ENCODE data around the gene PLPPR3. TPM values are rescaled to one million over a fixed set of nuclear protein-coding genes. Genes with fewer than 3 reads are reported as not detected.

PLPPR3 gene
- total and polyA plus RNA-seq, 10 of the 15 experiments (the other 5 are each of a cell fraction or from before 2014, with no cell fraction given), result 0.07 TPM; not detected in 9

- Histone ChIP-seq H3K9me3 (replicated peaks; ENCODE audit: control insufficient read depth, insufficient read depth, low read length) (no peaks in the 10 kb centered on the region), H3K79me2 (ENCODE audit: control insufficient read depth, insufficient read depth, low read length) (no peaks in the 10 kb centered on the region), H2AFZ (ENCODE audit: control insufficient read depth, low read depth, low read length) (no peak overlapping the region), H4K20me1 (ENCODE audit: control insufficient read depth, insufficient read depth) (no peaks in the 10 kb centered on the region), H3K27me3 (replicated peaks in 1 of 2; ENCODE audit: control insufficient read depth in 2 of 2, insufficient read depth in 2 of 2, low read length in 1 of 2) (no peaks in the 10 kb centered on the region), H3K27ac (ENCODE audit: control insufficient read depth, insufficient read depth) (no peak overlapping the region), H3K36me3 (ENCODE audit: control insufficient read depth in 2 of 2, insufficient read depth in 2 of 2, low read length in 1 of 2) (no peaks in the 10 kb centered on the region), H3K9ac (ENCODE audit: control insufficient read depth, insufficient read depth, low read length) (no peak overlapping the region), H3K4me2 (ENCODE audit: control insufficient read depth, insufficient read depth) (no peak overlapping the region), H3K4me3 (no peak overlapping the region), H3K4me1 (ENCODE audit: control insufficient read depth, insufficient read depth, low read length) (no peaks in the 10 kb centered on the region)
- in situ Hi-C loops (cut with MboI), result no loop called here
- BruUV-seq (replicated peaks), result no TSS peak
- CTCF ChIA-PET, result no interaction called here
- WGBS (ENCODE audit: insufficient coverage, insufficient replicate concordance, low lambda C conversion rate, missing lambda C conversion rate), result 58% methylated on average over 30 of the region's 30 CpGs
- ATAC-seq, result no peak
- no peak for DNase-seq (ENCODE audit: low read depth, low spot score)
- SMC1A ChIA-PET (ENCODE audit: uncharacterized antibody, unreplicated experiment), result no interaction called here
- RAD21 ChIA-PET (ENCODE audit: unreplicated experiment), result no interaction called here
- POLR2A ChIA-PET, result interaction anchor here (0.6 to 0.7 kb wide), 2 partner anchors 9 to 141 kb away, joined by 4 to 5 read pairs; no protein-coding TSS in a partner anchor
- TF ChIP-seq MXI1 (IDR thresholded peaks at IDR 0.05; ENCODE audit: low read depth, low read length) (no peak), EGR1 (IDR thresholded peaks at IDR 0.05; ENCODE audit: borderline replicate concordance in 1 of 2, low read depth in 2 of 2, low read length in 2 of 2) (no peak), HSF1 (IDR thresholded peaks at IDR 0.05; ENCODE audit: low read depth, low read length) (no peak)
- intact Hi-C loops (cut with micrococcal nuclease; ENCODE audit: unreplicated experiment), result no loop called here
- FAIRE-seq, result no peak
Measured at GRCh38 chr19:782878-783668, 38.7 kb downstream of the PLPPR3 start.

GRCh38 chr19:782185-782877, 39.4 kb downstream of the PLPPR3 start:
- intact Hi-C loops (cut with micrococcal nuclease; ENCODE audit: unreplicated experiment), result no loop called here
- in situ Hi-C loops (cut with MboI), result no loop called here
- no TSS peak for BruUV-seq (replicated peaks)
- Histone ChIP-seq H3K4me3 (no peak overlapping the region), H3K36me3 (ENCODE audit: control insufficient read depth in 2 of 2, insufficient read depth in 2 of 2, low read length in 1 of 2) (no peaks in the 10 kb centered on the region), H3K27me3 (replicated peaks in 1 of 2; ENCODE audit: control insufficient read depth in 2 of 2, insufficient read depth in 2 of 2, low read length in 1 of 2) (no peaks in the 10 kb centered on the region), H3K9ac (ENCODE audit: control insufficient read depth, insufficient read depth, low read length) (no peak overlapping the region), H3K9me3 (replicated peaks; ENCODE audit: control insufficient read depth, insufficient read depth, low read length) (no peaks in the 10 kb centered on the region), H2AFZ (ENCODE audit: control insufficient read depth, low read depth, low read length) (no peak overlapping the region), H3K4me1 (ENCODE audit: control insufficient read depth, insufficient read depth, low read length) (no peaks in the 10 kb centered on the region), H4K20me1 (ENCODE audit: control insufficient read depth, insufficient read depth) (no peaks in the 10 kb centered on the region), H3K79me2 (ENCODE audit: control insufficient read depth, insufficient read depth, low read length) (no peaks in the 10 kb centered on the region), H3K27ac (ENCODE audit: control insufficient read depth, insufficient read depth) (no peak overlapping the region), H3K4me2 (ENCODE audit: control insufficient read depth, insufficient read depth) (no peak overlapping the region)
- ATAC-seq, result no peak
- ChIA-PET RAD21 (ENCODE audit: unreplicated experiment) (no interaction called here), SMC1A (ENCODE audit: uncharacterized antibody, unreplicated experiment) (no interaction called here), POLR2A (no interaction called here), CTCF (no interaction called here)
- no peak for FAIRE-seq
- TF ChIP-seq TBL1XR1 (IDR thresholded peaks at IDR 0.05; ENCODE audit: low read depth, low read length) (no peak), CBFB (IDR thresholded peaks at IDR 0.05; ENCODE audit: low read depth) (no peak), PAX8 (IDR thresholded peaks at IDR 0.05) (no peak)
- WGBS (ENCODE audit: insufficient coverage, insufficient replicate concordance, low lambda C conversion rate, missing lambda C conversion rate), result 40% methylated on average over 29 of the region's 29 CpGs
- no peak for DNase-seq (ENCODE audit: low read depth, low spot score)

All from GM12878 (cell line).